HG03457 (cell line): ENCODE data around the gene PRKCQ.
"Not testable (repeated sequence)": the region's sequence is repeated elsewhere in the genome, so short reads cannot be mapped to it uniquely, and the experiment has no call there.

Experiments
- ATAC-seq: cut with Tn5 transposase; IDR thresholded peaks from one replicate; pipeline ENCODE4 v1.9.1; 2021; ENCODE audit warnings: moderate number of reproducible peaks; ENCODE audit not compliant: unreplicated experiment

The PRKCQ gene

GRCh38 chr10:6494936-6495592, 85.0 kb downstream of the PRKCQ start:
- no peak for ATAC-seq

GRCh38 chr10:6494442-6494819, 85.6 kb downstream of the PRKCQ start:
- no peak for ATAC-seq

- ATAC-seq, result no peak
These were observed 86.3 kb downstream of the PRKCQ start for GRCh38 chr10:6493521-6494441.

GRCh38 chr10:6492896-6493295, 87.2 kb downstream of the PRKCQ start:
- no peak for ATAC-seq

GRCh38 chr10:6491841-6492609, 88.1 kb downstream of the PRKCQ start:
- no peak for ATAC-seq

- no peak for ATAC-seq
These were observed 89.5 kb downstream of the PRKCQ start for GRCh38 chr10:6490614-6491013.

GRCh38 chr10:6487920-6488319, 92.2 kb downstream of the PRKCQ start:
- ATAC-seq, result no peak

GRCh38 chr10:6486309-6486708, 93.8 kb downstream of the PRKCQ start:
- no peak for ATAC-seq

GRCh38 chr10:6482737-6483357, 97.2 kb downstream of the PRKCQ start:
- ATAC-seq, result no peak

- no peak for ATAC-seq
These were observed 101.4 kb downstream of the PRKCQ start for GRCh38 chr10:6478722-6479121.

GRCh38 chr10:6476989-6477388, 103.1 kb downstream of the PRKCQ start:
- no peak for ATAC-seq

GRCh38 chr10:6474871-6475270, 105.2 kb downstream of the PRKCQ start:
- ATAC-seq, result no peak

- no peak for ATAC-seq
These were observed 106.1 kb downstream of the PRKCQ start for GRCh38 chr10:6473901-6474370.

- ATAC-seq, result no peak
These were observed 106.6 kb downstream of the PRKCQ start for GRCh38 chr10:6473430-6473829.

- not testable (repeated sequence) for ATAC-seq
These were observed 107.4 kb downstream of the PRKCQ start for GRCh38 chr10:6472710-6473005.

GRCh38 chr10:6470894-6471618, 109.0 kb downstream of the PRKCQ start:
- no peak for ATAC-seq

- no peak for ATAC-seq
These were observed 110.4 kb downstream of the PRKCQ start for GRCh38 chr10:6469661-6470060.

- ATAC-seq, result no peak
These were observed 114.0 kb downstream of the PRKCQ start for GRCh38 chr10:6465854-6466601.

- ATAC-seq, result no peak
These were observed 114.6 kb downstream of the PRKCQ start for GRCh38 chr10:6465437-6465836.
